Stimulated activated naive CD8-positive, alpha-beta T cell treated with anti-CD3 and anti-CD28 coated beads, Interleukin-15, Interleukin-2, amounts not matched to agents 100 U/mL and 50 U/mL, for 24 hours (primary cell): Measurements from ENCODE around the gene CGNL1.

Source experiments
- ATAC-seq: fragments of 150-1000 bp; cut with Tn5 transposase; one replicate; pipeline ENCODE4 v1.10.0; 2021
- DNase-seq: peaks from one replicate; pipeline ENCODE4 v3.0.0; 2021

CGNL1 gene

DNA sequence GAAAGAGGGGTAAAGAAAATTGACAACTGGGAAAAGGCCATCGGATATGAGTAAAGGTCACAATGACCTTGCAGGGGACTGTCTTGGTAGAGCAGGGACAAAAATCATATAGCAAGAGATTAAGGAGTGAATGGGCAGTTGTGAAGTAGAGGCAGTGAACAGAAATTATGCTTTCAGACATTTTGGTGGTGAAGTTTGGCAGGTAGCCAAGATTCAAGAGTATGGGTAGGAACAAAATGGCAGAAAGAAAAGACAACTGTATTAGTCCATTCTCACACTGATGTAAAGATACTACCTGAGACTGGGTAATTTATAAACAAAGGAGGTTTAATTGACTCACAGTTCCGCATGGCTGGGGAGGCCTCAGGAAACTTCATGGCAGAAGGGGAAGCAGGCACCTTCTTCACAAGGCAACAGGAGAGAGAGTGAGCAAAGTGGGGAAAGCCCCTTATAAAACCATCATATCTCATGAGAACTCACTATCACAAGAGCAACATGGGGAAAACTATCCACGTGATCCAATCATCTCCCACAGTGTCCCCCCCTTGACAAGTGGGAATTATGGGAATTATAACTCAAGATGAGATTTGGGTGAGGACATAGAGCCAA lies 84.0 kb downstream of the CGNL1 start:
- ATAC-seq (no peak), DNase-seq (no peak)

DNA sequence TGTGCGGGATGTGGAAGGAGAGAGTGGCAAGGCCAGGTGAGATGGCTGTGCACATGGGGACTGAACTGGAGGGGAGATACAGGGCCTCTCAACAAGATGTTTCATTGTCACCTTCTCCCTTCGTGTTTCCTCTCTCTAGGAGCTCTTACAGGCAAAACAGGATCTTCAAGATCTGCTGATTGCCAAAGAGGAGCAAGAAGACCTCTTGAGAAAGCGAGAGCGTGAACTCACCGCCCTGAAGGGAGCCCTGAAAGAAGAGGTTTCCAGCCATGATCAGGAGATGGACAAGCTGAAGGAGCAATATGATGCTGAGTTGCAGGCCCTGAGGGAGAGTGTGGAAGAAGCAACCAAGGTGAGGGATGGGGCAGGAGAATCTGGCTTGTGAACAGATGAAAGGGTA lies 85.2 kb downstream of the CGNL1 start:
- DNase-seq (no peak), ATAC-seq (no peak)

DNA sequence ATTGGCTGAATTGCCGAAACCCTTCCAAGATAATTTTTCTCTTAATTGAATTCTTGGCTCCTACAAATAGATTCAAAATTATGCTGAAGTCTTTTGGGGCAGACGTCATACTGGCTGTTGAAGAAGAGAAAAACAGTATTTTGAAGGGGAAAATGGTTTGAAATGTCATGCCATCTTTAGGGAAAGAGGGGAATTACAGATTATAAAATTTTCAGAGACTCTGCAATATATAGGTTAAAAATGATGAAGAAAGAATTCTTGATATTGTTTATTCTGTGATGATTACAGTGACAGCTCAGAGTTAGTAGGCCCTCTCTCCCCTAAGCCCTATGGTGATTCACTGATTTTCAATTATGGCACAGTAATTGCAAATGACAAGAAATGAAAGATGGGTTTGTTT lies 86.1 kb downstream of the CGNL1 start:
- DNase-seq (no peak), ATAC-seq (no peak)

DNA sequence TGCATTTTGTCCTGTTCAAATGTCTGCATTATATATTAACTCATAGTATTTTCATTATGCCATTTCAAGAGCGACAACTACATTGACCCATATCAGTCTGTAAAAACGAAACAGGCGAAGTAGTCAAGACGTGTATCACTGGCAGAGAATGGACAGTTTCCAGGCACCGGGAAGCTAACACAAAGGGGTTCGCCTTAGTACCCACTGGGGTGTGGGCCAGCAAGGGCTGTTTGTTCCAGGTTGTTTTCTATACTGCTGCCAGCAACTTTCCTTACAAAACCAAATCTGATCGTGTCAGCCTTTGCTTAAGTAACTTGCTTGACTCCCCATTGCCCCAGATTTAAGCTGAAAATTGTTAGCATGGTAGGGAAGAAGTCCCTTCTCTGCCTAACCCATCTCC lies 87.1 kb downstream of the CGNL1 start:
- no peak for DNase-seq
- no peak for ATAC-seq

DNA sequence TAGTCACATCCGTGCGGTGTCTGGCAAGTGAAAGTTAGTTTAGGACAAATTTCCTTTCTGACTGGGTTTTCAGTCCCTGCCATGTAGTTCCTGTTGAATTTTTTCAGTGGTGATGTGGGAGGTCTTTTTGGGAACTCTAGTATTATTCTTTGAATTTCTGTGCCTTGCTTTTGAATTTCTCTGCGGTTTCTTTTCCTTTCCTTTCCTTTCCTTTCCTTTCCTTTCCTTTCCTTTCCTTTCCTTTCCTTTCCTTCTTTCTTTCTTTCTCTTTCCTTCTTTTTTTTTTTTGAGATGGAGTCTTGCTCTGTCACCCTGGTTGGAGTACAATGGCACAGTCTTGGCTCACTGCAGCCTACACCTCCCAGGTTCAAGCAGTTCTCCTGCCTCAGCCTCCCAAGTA lies 88.2 kb downstream of the CGNL1 start:
- ATAC-seq (no peak), DNase-seq (no peak)

DNA sequence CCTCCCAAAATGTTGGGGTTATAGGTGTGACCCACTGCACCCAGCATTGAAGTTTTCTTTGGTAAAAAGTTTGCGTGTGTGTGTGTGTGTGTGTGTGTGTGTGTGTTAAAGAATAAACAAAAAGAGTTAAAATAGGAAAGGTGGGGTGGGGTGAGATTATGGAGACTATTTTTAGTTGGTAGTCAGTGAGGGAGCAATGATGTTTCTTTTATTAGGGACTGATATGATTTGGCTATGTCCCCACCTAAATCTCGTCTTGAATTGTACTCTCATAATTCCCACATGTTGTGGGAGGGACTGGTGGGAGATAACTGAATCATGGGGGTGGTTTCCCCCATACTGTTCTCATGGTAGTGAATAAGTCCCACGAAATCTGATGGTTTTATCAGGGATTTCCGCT lies 92.2 kb downstream of the CGNL1 start:
- DNase-seq (no peak), ATAC-seq (no peak)

DNA sequence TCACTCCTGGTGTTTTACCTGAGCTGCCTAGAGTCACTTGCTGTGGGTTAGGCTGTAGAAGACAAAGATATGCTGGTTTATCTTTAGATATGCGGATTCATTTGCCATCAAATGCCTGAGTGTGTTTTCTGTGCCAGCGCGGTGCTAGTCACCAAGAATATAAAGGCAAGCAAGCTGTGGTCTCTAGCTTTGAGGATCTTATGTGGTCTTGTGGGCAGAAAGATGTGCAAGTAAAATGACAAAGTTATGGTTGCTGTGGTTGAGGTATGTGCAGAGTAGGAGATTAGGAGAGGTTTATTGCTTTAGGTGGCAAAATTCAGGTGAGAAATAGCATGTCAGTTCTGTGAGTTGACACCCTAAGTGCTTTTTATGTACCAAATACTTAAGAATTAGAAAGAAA lies 94.2 kb downstream of the CGNL1 start:
- ATAC-seq (no peak), DNase-seq (no peak)

DNA sequence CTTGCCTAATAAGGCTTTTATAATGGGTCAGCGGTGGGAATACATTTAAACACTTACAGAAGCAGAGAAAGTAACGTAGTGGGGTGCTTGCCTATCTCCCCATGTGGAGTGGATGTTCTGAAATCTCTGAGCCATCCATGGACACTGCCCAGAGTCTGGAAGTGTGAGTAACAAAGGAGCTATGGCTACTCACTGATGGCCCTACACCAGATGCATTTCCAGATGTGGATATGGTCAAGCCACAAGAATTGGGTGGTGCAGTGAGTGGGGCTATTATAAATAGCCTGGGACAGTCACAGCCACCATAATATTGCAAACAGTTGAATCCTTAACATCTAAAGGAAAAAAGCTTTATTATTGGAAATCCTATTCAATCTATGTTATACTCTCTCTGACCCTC lies 96.6 kb downstream of the CGNL1 start:
- no peak for DNase-seq
- no peak for ATAC-seq

DNA sequence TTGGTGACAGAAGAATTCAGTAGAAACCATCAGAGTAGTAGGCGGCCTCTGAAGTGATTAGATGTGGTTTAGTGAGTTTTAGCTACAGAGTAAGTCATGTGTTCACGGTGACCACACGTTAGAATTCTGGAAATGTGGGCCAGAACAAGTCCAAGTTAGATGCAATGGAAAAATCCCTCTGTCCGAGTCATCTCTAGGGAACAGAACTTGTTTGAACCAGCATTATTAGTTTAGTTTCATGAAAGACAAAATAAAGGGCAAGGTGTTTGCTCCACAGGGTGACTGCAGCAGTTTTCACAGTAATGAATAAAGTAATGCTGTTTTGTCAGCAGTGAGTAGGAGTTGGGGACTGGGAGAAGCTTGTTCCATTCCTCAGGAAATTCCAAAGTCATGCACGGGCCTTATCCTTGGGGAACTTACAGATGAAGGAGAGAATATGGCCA lies 100.2 kb downstream of the CGNL1 start:
- DNase-seq (no peak), ATAC-seq (no peak)

DNA sequence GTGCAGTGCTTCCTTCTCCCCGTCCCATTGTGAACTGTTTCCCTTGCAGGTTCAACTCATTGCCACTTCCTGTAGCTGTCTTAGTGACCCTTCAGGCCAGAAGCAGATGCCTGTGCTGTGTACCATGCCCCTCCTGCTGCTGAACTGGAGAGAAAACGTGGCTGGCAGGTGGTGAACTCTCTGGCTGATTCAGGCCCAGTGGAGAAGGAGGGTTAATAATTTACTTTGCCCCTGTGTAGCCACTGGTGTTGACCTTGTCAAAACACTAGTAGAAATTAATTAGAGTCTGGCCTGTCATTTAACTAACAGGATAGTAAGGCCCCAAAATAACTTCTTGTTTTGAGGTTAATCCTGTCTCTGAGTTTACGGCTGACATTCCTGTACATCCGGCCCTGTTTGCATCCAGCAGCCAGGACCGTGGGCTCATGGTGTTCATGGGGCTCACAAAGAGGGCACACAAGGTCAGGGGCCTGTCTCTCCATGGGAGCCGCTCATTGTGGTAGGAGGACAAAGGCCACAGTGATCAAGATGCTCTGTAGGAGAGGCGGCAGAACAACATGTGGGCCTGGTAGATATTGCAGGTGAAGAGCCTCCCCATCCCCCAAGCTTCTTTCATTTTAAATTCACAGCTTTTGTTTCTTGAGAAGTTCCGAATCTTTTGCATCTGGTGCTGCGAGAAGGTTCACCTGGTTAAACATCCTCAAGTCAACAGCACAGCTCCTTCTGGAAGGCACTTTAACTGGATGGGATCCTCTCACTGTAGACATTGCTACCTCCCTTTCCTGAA lies 101.6 kb downstream of the CGNL1 start:
- DNase-seq = no peak
- no peak for ATAC-seq

DNA sequence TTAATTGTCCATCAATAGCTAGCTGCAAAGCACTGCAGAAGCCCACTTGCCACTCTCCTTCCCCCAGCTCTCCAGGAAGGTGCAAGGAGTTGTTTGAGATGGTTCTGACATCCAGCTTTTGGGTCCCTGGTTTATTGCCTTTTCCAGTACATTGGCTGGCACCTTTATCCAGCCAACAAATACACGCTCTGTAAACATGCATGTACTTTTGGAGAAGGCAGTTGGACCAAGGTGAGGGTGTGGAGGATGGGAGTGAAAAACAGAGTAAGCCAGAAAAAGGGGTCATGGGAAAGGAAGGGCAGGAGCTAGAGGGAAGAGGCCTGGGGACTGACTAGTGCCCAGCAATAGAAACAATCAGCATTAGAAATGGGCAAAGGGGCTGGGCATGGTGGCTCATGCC lies 102.7 kb downstream of the CGNL1 start:
- no peak for DNase-seq
- no peak for ATAC-seq

DNA sequence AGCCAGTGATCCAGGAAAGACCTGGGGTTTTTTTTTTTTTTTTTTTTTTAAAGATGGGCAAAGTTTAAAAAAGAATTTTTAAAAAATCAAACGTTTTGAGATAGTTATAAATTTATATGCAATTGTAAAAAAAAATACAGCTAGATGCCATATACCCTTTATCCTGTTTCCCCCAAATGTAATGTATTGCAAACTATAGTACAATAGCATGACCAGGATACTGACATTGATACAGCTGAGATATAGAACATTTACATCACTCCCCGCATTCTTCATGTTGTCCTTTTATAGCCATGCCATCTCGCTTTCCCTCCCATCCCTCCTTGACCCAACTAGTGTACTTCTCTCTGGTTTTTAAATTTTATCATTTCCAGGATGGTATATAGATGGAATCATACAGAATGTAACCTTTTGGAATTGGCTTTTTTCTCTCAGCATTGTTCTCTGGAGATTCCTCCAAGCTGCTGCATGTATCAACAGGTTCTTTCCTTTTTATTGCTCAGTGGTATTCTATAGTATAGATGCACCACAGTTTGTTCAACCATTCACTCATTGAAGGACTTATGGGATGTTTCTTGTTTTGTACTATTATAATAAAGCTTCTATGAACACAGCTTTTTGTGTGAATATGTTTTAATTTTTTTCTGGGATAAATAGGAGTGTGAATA lies 104.9 kb downstream of the CGNL1 start:
- ATAC-seq (no peak), DNase-seq (no peak)

DNA sequence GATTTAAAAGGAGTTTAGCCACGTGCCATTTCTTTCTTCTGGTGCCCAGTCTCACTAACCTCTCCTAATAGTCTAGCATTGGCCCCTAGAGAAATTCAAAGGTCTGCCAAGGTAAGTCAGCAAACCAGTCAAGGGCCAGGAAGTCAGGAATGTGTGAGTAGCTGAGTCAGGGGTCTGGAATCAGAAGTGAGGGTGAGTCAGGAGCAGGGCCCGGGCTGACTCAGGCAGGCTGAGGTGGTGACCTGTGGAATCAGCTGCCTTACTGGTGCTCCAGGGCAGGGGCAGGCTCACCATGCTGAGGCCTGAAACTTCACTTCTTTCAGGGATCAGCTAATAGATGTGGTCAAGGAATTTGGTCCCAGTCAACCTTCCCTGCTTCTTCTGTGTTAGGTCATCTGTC lies 109.6 kb downstream of the CGNL1 start:
- DNase-seq (no peak), ATAC-seq (no peak)

DNA sequence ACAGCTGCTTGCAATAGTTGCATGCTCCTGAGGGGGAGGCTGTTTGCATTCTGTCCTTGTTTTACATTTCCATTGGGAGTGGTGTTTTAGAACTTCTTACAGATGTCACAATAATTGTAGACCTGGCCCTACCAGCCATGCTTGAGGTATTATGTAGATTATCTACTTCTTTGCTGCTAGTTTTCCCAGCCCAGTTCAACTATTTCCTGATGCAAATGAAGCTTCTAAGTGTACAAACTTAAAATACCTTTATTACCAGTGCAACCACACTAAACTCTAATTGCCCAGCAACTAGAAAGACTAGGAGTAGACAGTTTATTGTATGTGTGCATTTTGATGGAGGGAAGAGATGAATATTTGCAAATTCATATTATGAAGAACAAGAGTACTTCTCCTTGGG lies 110.5 kb downstream of the CGNL1 start:
- DNase-seq (no peak), ATAC-seq (no peak)

DNA sequence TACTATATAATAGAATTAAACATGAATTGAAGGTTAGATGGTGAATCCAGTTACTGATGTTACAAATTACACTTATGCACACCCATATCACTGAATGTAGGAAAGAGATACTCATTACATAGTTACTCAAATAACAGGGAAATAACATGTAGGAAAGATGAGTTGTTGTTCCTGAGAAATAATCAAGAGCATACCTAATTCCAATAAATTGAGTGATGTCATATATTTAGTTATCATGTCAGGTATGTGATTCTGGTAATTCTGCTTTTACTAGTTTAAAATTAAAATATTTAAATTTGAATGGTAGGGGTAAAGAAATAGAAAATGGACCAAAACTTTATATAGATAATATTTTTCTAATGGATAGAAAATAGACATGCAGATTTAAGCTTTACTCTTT lies 112.8 kb downstream of the CGNL1 start:
- no peak for ATAC-seq
- no peak for DNase-seq

DNA sequence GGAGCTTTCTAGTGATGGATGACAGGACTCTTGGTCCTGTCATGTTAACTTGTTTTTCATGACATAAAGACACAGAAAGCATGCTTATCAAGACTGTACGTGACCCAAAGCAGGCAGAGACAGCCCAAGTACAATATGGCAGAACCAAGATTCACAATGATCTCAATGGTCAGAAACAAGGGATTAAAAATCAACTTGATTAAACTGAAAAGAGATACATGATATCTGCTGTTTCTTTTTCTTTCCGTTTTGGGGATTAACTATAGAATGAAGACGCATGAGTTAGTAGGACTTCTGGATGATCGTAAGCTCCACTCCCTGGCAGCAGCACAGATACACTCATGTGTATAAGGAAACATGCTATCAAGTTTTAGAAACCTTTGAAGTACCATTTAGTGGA lies 117.0 kb downstream of the CGNL1 start:
- DNase-seq = no peak
- no peak for ATAC-seq

DNA sequence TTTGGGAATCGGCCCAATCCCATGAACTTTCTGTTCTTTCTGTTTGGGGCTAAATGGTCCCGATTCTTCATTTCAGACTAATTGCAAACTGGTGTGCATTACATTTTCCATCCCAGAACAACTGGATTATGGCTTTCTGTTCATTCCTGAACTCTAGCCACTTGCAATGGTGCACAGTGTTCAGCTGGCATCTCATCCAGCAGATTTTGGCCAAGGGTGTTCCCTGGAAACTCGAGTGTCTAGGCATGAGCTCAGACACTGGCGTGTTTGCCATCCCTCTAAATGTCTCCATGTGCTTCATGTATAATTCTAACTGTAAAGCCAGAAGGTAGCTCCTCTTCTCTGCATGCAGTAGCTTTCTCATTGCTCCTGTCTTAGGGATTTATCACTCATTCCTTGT lies 118.3 kb downstream of the CGNL1 start:
- no peak for DNase-seq
- no peak for ATAC-seq

DNA sequence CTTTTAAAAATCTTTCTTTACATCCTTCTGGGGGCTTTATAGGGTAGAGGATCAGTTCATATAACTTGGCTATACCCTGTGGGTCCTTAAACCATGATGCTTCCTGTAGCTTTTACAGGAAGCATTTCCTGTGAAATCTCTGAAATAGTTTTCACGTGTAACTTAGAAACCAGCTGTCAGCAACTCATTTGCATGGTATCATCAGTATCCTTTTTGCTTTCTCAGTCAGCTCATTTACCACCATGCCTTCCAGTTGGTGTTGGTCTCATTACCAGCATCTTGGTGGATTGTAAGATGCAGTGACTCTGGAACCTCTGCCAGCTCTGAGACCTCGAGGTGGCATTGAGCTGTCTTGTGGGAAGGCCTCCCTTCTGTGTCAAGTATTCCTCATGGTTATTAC lies 118.7 kb downstream of the CGNL1 start:
- DNase-seq (no peak), ATAC-seq (no peak)

DNA sequence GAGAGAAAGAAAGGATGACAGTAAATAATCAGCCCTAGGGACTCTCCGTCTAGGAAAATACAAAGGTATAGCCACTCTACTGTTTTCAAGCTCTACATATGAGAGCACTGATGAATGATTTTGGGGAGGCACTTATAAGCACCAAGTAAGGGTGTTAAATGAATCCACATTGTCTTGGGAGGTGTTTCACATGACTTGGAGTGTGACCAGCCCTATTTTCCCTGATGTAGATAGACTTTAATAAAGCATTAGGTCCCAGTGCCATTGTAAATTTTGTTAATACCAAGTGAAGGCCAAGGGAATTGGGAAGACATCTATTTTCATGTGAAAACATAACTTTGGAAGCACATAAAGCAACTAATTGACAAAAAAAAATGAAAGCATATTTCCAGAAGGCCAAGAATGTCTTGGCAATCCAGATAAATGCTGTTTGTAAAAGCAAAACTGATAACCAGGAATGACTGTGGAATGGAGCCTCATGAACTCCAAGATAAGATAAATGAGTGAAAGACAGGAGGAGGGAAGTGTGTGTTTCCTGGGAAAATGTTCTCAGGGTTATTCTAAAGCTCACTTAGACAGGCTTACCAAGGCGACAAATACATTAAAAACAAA lies 119.4 kb downstream of the CGNL1 start:
- ATAC-seq (no peak), DNase-seq (no peak)

DNA sequence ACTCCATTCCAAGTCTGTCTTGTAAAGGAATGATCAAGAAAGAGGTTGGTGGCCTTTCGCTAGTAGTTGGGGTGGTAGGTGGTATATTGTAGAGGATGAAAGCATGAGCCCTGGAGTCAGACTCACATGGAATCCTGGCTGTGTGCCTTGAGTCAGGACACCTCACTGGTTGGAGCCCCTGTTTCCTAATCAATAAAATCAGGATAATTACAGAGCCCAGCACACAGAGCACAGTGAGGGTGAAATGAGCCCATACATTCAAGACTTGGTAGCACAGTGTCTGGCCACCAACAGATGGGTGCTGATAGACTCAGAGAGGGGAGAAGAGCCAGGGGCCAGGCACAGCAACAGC lies 120.3 kb downstream of the CGNL1 start:
- DNase-seq (no peak), ATAC-seq (no peak)

DNA sequence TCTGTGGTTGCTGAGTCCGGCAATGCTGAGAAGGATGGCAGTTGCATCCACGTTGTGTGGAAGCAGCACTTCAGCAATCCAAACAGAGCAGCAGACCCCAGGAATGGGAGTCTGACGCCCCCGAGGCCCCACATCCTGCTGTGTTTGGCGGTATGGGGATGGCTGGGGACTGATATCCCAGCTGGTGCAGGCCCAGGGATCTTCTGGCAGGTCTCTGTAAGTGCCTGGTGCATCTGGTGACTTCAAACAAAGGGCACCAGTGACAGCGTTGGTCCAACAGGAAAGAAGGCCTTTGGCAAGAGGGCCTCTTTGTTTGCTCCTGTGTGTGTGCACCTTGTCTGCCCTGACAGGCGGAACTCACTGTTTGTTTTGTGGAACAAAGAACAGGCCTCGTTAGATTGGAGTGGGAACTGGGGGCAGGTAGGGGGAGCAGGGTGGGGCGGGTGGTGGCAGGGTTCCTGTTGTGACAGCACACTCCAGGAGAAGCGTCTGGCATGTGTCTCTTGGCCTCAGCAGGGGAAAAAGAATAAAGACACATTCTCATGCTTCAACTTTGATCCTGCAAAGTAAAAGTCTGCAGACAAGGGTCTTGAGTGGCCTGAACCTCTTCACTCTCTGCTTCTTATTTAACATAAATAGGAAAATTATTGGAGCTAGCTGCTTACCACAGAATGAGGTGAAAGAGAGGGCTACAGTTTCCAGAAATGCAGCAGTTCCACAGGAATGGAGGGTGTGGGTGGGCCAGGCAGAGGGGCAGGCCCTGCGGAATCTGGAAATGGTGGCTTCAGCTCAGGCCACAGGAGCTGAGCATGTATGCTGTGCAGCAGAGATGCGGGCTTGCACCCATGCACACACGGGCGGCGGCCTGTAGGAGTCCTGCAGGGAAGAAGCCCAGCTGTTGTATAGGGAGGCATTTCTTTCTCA lies 120.9 kb downstream of the CGNL1 start:
- DNase-seq (no peak), ATAC-seq (no peak)

DNA sequence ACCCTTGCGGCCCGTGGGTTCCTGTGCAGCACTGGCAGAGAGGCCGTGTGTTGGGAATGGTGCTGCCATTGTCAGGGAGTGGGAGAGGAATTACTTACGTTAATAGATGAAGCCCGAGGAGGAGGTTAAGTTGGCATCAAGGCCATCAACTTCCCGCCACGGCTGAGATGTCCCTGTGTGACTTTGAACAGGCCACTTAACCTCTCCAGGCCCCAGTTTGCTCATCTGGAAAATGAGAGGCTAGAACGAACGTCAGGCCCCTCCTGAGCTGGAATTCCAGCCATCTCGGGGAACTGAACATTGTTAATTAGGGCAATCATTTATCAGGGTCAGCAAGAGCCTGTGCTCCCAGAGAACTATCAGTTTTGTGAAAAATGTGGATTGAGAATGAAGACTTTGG lies 124.0 kb downstream of the CGNL1 start:
- ATAC-seq (no peak), DNase-seq (no peak)
